OCI-LY1 (cell line): ENCODE measurements around the gene PPFIA4.

Source experiments
- H2AFZ ChIP-seq: fragments of 200-600 bp; sonication (generic), shearing (Covaris generic); 2 replicates; pipeline ENCODE4 v1.6.0; 2014; ENCODE audit warnings: antibody characterized with exemption, mild to moderate bottlenecking, low read length
- H3F3A ChIP-seq: fragments of 200-600 bp; sonication (generic), shearing (Covaris generic); 2 replicates; pipeline ENCODE4 v1.6.0; 2014; ENCODE audit warnings: mild to moderate bottlenecking, antibody characterized with exemption, low read length, moderate library complexity; ENCODE audit not compliant: insufficient read depth
- H3K27ac ChIP-seq: fragments of 200-600 bp; sonication (generic); 2 replicates; pipeline ENCODE4 v1.5.1; 2014; ENCODE audit warnings: low read length, mixed run types, mild to moderate bottlenecking, low read depth; ENCODE audit not compliant: poor library complexity, severe bottlenecking
- H3K27me3 ChIP-seq: fragments of 200-600 bp; sonication (generic); 2 replicates; pipeline ENCODE4 v1.6.0; 2014; ENCODE audit warnings: antibody characterized with exemption, mild to moderate bottlenecking, low read length, moderate library complexity; ENCODE audit not compliant: insufficient read depth
- H3K36me3 ChIP-seq: fragments of 200-600 bp; sonication (generic); 2 replicates; pipeline ENCODE4 v1.6.1; 2014; ENCODE audit warnings: mild to moderate bottlenecking, antibody characterized with exemption, low read length, moderate library complexity, mixed read lengths; ENCODE audit not compliant: insufficient read depth
- H3K4me1 ChIP-seq: fragments of 200-600 bp; sonication (generic); 2 replicates; pipeline ENCODE4 v1.5.1; 2014; ENCODE audit warnings: mild to moderate bottlenecking, low read length, moderate library complexity; ENCODE audit not compliant: insufficient read depth, severe bottlenecking
- H3K4me2 ChIP-seq: fragments of 200-600 bp; sonication (generic), shearing (Covaris generic); 2 replicates; pipeline ENCODE4 v1.6.1; 2014; ENCODE audit warnings: low read length
- H3K4me3 ChIP-seq: fragments of 200-600 bp; sonication (generic); 2 replicates; pipeline ENCODE4 v1.5.1; 2014; ENCODE audit warnings: low read length, low read depth, mild to moderate bottlenecking, mixed read lengths; ENCODE audit not compliant: poor library complexity, severe bottlenecking
- H3K79me2 ChIP-seq: fragments of 200-600 bp; shearing (Covaris generic); 2 replicates; pipeline ENCODE4 v1.6.1; 2016; ENCODE audit warnings: mixed run types, low read length, mixed read lengths; ENCODE audit not compliant: insufficient read depth
- H3K9ac ChIP-seq: fragments of 200-600 bp; sonication (generic), shearing (Covaris generic); 2 replicates; pipeline ENCODE4 v1.6.1; 2014; ENCODE audit warnings: mild to moderate bottlenecking, low read length, mixed read lengths
- H3K9me2 ChIP-seq: fragments of 200-600 bp; sonication (generic), shearing (Covaris generic); 2 replicates; pipeline ENCODE4 v1.6.1; 2014; ENCODE audit warnings: low read depth, mild to moderate bottlenecking, low read length, mixed read lengths
- H3K9me3 ChIP-seq: fragments of 200-600 bp; shearing (Covaris generic); 2 replicates; pipeline ENCODE4 v1.6.1; 2014; ENCODE audit warnings: low read length, mixed read lengths
- H4K20me1 ChIP-seq: fragments of 200-600 bp; sonication (generic), shearing (Covaris generic); 2 replicates; pipeline ENCODE4 v1.6.0; 2016; ENCODE audit warnings: mild to moderate bottlenecking, low read length; ENCODE audit not compliant: insufficient read depth
- CTCF ChIP-seq: fragments of 200-600 bp; sonication (generic), shearing (Covaris generic); IDR thresholded peaks from 2 replicates; pipeline ENCODE4 v1.5.1; 2017; ENCODE audit warnings: mild to moderate bottlenecking, antibody characterized with exemption, low read length, moderate library complexity, mixed read lengths
- EZH2 ChIP-seq: fragments of 200-600 bp; sonication (generic), shearing (Covaris generic); IDR thresholded peaks from 2 replicates; pipeline ENCODE4 v1.8.0; 2017; ENCODE audit warnings: borderline replicate concordance, mixed run types, mild to moderate bottlenecking, antibody characterized with exemption, low read length, moderate library complexity, mixed read lengths

The PPFIA4 gene

GRCh38 chr1:203074610-203075009 lies 48.3 kb downstream of the PPFIA4 start:
- Histone ChIP-seq H3K36me3 (no peaks in the 10 kb centered on the region), H3K27me3 (no peaks in the 10 kb centered on the region), H3K4me1 (no peaks in the 10 kb centered on the region), H2AFZ (no peak overlapping the region), H3K9me2 (no peaks in the 10 kb centered on the region), H3K9me3 (no peaks in the 10 kb centered on the region), H3K79me2 (no peaks in the 10 kb centered on the region), H3K9ac (no peak overlapping the region), H3K27ac (no peak overlapping the region), H3F3A (no peaks in the 10 kb centered on the region), H3K4me3 (no peak overlapping the region), H3K4me2 (no peak overlapping the region), H4K20me1 (no peaks in the 10 kb centered on the region)
- no peak for TF ChIP-seq CTCF
- no peak for TF ChIP-seq EZH2

- H3K27ac ChIP-seq = no peak overlapping the region
- H3K36me3 ChIP-seq = no peaks in the 10 kb centered on the region
- TF ChIP-seq EZH2 (no peak), CTCF (no peak)
- no peak overlapping the region for H3K4me2 ChIP-seq
- no peak overlapping the region for H2AFZ ChIP-seq
- H3K79me2 ChIP-seq = no peaks in the 10 kb centered on the region
- H3K4me3 ChIP-seq = no peak overlapping the region
- no peaks in the 10 kb centered on the region for H4K20me1 ChIP-seq
- H3K9ac ChIP-seq = no peak overlapping the region
- no peaks in the 10 kb centered on the region for H3F3A ChIP-seq
- H3K9me2 ChIP-seq = no peaks in the 10 kb centered on the region
- no peaks in the 10 kb centered on the region for H3K4me1 ChIP-seq
- H3K27me3 ChIP-seq = no peaks in the 10 kb centered on the region
- no peaks in the 10 kb centered on the region for H3K9me3 ChIP-seq
These were observed 49.1 kb downstream of the PPFIA4 start for GRCh38 chr1:203075236-203076030.

GRCh38 chr1:203076031-203076511 lies 49.8 kb downstream of the PPFIA4 start:
- H4K20me1 ChIP-seq = no peaks in the 10 kb centered on the region
- no peaks in the 10 kb centered on the region for H3K36me3 ChIP-seq
- no peaks in the 10 kb centered on the region for H3K27me3 ChIP-seq
- H3K4me2 ChIP-seq = no peak overlapping the region
- H3K79me2 ChIP-seq = no peaks in the 10 kb centered on the region
- no peak for TF ChIP-seq CTCF
- no peak for TF ChIP-seq EZH2
- no peaks in the 10 kb centered on the region for H3F3A ChIP-seq
- no peaks in the 10 kb centered on the region for H3K9me3 ChIP-seq
- no peaks in the 10 kb centered on the region for H3K9me2 ChIP-seq
- no peak overlapping the region for H3K4me3 ChIP-seq
- H3K4me1 ChIP-seq = no peaks in the 10 kb centered on the region
- no peak overlapping the region for H3K9ac ChIP-seq
- no peak overlapping the region for H3K27ac ChIP-seq
- no peak overlapping the region for H2AFZ ChIP-seq
